Activated T-helper 1 cell treated with Interleukin-2 at 50 U/mL for 16 hours (primary cell): ENCODE data around the gene DCST1.

Experiments used
- DNase-seq: peaks from one replicate; pipeline ENCODE4 v3.0.0-alpha.2; 2020; ENCODE audit warnings: low read depth

DCST1 gene

GRCh38 chr1:155014709-155015508 is 18.7 kb upstream of the DCST1 start:
- no peak for DNase-seq

DNA sequence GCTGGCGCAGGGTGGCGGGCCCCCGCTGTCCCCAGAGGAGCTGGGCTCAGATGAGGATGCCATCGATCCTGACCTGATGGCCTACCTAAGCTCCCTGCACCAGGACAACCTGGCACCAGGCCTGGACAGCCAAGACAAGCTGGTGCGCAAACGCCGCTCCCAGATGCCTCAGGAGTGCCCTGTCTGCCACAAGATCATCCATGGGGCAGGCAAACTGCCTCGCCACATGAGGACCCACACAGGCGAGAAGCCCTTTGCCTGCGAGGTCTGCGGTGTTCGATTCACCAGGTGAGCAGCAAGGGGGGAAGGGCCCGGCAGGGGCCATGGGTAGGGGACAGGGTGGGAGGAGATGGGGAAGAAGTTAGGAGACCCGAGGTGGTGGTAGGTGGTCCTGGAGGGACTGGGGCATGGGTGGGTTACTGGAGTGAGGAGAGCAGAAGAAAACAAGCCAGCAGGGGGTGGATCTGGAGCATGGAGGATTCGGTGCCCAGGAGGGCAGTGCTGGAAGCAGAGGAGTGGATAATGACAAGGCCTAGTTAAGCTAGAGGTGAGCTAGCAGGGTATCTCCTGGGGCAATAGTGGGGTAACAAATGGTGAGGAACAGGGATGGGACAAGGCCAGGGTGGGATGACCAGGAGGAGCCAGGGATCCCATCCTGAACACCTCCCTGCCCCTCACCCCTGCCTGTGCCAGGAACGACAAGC is 17.9 kb upstream of the DCST1 start:
- no peak for DNase-seq

DNA sequence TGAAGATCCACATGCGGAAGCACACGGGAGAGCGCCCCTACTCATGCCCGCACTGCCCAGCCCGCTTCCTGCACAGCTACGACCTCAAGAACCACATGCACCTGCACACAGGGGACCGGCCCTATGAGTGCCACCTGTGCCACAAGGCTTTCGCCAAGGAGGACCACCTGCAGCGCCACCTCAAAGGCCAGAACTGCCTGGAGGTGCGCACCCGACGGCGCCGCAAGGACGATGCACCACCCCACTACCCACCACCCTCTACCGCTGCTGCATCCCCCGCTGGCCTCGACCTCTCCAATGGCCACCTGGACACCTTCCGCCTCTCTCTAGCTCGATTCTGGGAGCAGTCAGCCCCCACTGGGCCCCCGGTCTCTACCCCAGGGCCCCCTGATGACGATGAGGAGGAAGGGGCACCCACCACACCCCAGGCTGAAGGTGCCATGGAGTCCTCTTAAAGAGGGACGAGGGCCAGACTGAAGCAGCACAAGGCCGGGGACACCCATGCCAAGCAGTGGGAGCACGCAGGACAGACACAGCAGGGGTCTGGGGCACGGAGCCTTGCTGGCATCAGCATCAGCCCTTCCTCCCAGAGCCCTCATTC is 17.3 kb upstream of the DCST1 start:
- no peak for DNase-seq

DNA sequence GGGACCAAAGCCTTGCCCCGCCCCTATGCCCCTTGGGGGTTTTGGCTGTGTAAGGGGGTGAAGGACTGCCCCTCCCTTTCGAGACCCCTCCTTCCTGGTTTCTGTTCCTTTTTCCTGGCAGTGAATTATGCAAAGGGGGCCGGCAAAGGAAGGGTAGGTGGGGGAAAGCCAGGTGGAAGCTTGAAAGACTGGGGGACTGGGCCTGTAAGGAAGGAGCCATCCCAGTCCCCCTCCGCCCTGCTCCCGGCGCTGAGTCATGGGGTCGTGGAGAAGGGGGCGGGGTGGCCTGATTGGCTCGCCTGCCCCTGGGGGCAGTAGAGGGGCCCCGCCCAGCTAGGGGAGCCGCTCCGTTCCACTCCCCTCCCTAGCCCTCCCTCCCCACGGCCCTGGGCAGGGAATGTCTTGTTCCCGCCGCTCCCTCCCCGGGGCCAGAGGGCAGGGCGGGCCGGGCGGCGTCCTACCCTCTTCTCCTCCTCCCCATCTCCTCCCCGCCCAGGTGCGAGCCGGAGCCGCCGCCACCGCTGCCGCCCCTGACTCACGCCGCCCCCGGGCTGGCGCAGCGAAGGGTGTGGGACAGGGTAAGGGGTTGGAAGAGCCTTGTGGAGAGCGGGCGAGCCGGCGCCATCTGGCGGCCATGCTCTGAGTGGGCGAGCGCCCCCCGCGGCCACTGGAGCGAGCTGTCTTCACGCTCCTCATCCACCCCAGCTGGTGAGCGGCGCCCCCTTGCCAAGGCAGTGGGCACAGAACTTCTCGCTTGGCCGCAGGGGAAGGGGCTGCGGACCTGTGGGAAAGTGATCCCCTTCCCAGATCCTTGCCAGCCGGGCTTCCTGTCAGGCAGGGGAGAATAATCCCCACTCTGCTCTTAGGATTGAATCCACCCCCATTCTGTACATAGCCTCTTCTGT is 16.3 kb upstream of the DCST1 start:
- peak; percentile 86 for DNase-seq

DNA sequence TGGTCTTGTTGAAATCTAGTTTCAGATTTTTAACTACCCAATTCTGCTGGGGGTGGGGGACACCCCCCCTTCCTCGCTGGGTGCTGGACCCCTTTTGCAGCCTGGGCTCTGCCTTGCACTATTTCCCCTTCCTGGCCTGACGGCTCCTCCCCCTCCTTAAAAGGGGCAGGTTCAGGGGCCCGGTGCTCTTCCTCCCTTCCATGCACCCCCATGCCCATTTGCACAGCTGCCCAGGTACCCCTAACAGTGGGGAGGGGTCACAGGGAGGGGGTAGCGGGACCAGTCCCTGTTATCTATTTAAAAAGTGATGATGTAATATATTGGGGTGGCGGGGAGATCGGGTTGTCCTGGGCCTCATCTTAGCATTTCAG is 15.7 kb upstream of the DCST1 start:
- no peak for DNase-seq

DNA sequence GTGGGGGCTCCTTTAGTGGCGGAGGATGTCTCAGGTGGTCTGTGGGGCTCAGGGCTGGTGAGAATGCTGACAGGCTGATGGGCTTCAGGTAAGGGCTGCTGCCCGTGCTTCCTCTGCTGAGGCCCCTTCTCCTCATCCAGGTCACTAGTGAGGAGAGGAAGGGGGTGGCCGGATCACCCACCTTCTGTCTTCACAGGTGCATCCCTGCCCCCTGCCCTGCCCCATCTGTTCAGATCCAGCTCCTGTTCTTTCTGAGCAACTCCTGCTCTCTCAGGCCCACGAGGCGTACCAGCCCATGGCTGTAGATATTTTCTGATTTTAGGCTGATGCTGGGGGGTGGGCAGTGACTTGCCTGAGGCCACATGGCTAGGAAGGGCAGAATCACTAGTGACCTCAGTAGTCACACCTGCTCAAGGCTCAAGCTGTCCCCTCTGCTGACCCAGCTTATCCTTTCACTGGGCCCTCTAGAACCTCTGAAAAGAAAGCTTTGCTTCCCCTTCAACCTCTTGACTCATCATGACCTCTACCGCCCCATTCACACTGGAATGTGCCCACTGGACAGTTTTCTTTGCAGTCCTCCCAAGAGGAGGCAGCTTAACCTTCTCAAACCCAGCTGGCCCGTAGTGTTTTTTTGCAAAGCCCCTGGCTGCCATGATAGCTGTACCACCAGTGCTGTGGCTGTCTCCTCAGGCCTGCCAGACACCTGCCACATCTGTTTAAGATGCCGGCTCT is 14.8 kb upstream of the DCST1 start:
- no peak for DNase-seq

DNA sequence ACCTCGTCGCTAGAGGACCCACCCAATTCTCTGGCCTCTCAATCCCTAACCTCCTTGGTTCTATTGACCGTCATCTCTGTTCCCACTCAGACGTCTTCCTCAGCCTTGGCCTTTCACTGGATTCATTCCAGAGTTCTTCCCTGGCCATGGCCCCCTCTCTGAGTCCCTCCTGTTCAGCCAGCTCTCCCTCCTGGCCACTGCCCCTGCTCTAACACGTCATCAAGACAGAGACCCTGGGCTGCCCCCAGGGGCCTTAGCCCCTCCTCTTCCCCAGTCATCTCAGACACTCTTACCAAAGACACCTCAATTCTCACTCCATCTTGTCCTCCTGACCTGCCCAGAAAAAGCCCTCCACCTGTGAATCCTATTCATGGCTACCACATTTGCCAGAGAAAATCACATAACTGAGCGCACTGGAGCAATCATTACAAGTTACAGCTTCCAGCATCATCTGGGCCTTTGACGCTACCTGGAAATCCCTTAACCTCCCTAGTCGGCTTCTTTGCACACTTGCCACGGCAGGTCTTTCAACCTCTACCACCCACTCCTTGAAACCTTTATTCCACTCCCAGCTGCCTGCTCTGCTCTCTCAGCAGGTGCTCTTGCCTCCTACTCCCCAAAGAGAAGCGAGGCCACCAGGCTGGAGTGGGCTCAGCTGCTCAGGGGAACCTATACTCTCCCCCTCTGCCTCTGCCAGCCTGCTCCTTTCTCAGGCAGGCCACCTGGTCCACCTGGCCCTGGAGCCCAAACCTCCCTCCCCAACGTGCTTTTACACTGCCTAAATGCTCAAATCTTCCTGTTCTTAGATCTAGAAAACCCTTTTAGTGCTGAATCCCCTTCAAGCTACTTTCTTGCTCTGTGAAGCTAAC is 14.0 kb upstream of the DCST1 start:
- no peak for DNase-seq

DNA sequence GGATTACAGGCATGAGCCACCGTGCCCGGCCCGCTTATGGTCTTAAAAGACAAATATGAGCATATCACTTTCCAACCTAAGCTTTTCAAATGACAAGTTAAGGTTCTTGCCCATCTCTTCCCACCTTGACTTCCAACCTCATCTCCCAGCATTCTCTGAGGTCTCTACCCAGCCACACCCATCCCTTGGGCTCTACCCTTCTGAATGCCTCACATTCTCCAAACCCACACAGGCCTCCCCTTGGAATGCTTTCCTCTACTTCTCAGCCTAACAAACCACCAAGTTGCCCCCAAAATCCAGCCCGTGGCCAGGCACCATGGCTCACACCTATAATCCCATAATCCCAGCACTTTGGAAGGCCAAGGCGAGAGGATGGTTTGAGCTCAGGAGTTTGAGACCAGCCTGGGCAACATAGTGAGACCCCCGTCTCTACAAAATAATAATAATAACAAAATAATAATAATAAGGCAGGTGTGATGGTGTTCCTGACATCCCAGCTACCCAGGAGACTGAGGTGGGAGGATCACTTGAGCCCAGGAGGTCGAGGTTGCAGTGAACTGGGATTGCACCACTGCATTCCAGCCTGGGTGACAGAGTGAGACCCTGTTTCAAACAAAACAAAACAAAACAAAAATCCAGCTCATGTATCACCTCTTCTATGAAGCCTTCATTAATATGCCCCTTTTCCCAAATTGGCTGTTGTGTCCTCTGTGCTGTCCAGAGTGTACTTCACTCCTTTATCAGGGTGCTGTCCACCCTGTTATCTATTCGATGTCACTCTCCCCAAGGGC is 11.3 kb upstream of the DCST1 start:
- no peak for DNase-seq

DNA sequence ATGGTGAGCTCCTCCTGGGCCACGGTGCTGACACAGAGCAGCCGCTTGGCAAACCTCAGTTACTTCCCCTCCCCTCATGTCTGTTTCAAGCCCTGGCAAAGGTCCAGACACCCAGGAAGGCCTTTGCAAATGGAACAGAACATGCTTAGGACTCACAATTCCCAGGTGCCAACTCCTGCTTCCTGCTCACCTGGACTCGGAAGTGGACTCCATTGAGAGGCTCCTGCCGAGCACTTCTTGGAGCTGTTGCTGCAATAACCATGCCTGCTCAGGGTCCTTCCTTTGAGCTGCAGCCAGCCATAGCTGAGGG is 10.7 kb upstream of the DCST1 start:
- no peak for DNase-seq

GRCh38 chr1:155023627-155024026 is 10.0 kb upstream of the DCST1 start:
- no peak for DNase-seq

DNA sequence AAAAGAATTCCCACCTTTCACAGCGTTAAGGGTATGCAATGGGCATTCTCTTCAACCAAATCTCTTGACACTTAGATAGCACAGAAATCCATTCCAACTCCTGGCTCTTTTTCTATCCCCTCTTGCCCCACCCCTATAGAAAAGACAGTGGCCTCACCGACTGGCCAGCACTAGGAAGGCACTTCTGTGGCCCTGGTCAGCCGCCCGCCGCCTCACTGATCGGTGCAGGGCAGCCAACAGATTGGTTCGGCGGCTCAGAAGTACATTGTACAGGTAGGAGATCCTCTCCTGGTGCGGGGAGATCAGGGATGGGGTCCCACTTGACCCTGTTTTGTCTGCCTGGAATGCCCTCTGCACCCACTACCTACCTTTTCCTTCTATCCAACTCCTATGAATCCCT is 9.3 kb upstream of the DCST1 start:
- no peak for DNase-seq

DNA sequence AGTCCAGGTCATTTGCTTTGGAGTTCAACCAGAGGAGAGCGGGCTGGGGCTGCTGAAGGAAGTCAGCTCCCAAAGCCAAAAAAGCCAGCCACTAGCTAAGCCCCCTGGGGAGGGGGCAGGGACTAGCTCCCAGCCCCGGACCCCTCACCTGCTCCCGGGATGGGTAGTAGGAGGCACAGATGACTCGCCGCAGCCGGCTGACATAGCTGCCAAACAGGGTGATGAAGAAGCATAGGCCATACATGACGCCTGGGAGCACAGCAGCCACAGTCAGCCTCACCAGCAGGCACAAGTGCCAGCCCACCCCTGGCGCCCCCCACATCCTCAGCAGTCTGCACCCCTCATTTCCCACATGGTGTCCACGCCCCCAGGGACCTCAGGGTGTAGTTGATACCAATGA is 7.5 kb upstream of the DCST1 start:
- DNase-seq: no peak

DNA sequence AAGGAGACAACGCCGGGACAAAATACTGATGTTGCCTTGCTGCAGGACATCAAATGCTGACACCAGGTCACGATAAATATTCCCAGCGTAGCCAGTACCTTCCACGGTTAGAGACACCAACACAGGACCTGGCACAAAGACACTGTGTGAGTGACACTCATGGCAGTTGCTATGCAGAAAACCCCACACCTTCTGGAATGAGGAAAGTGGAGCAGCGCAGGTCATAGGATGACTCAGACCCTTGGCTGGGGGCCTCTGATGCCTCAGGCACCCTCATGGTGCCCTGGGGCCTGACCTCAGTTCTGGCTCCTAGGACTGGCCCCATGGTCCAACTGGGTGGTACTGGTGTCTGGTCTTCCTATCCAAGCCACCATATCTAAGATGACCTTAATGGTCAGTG is 7.0 kb upstream of the DCST1 start:
- no peak for DNase-seq

GRCh38 chr1:155029513-155030242 is 3.9 kb upstream of the DCST1 start:
- no peak for DNase-seq

DNA sequence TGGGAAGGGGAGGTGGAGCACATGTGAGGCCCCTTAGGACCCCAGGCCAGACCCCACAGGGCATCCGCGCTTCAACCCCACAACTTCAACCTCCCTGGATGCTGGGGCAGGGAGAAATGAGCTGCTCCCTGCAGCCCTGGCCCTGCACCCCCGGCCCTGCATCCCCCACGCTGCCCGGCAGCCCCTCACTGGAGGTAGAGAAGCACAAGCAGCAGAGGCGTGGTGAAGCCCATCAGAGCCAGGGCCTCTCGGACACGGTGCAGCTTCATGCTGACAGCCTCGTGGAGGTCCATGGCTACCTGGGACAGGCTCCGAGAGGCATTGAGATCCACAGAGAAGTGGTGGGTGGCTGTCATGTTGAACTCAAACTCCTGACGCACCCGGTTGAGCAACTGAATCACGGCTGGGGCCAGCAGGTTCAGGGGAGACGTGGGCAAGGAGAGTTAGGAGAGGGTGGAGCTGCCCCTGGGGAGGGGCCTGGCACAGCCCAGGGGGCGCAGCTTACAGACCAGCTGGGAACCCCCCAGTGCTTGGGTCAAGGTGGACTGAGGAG is 3.3 kb upstream of the DCST1 start:
- no peak for DNase-seq

DNA sequence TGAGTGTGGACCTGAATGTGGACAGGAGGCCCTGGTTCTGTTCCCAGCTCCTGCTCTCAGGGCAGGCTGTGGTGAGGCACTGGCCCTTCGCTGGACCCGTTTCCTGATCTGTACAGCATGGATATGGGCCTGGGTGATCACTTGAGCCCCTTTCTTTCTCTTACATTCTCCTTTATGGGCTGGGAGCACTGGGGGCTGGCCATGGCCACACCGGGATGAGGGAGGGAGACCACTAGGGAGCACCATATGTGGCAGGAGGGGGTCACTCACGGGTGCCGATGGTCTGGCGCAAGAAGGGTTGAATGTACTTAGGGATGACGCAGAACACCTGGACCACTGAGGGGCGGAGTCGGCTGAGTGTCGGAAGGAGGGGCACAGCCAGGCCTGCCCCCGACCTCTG is 2.7 kb upstream of the DCST1 start:
- DNase-seq: no peak

- no peak for DNase-seq
Observed at GRCh38 chr1:155032886-155033285, 738 bp upstream of the DCST1 start.

DNA sequence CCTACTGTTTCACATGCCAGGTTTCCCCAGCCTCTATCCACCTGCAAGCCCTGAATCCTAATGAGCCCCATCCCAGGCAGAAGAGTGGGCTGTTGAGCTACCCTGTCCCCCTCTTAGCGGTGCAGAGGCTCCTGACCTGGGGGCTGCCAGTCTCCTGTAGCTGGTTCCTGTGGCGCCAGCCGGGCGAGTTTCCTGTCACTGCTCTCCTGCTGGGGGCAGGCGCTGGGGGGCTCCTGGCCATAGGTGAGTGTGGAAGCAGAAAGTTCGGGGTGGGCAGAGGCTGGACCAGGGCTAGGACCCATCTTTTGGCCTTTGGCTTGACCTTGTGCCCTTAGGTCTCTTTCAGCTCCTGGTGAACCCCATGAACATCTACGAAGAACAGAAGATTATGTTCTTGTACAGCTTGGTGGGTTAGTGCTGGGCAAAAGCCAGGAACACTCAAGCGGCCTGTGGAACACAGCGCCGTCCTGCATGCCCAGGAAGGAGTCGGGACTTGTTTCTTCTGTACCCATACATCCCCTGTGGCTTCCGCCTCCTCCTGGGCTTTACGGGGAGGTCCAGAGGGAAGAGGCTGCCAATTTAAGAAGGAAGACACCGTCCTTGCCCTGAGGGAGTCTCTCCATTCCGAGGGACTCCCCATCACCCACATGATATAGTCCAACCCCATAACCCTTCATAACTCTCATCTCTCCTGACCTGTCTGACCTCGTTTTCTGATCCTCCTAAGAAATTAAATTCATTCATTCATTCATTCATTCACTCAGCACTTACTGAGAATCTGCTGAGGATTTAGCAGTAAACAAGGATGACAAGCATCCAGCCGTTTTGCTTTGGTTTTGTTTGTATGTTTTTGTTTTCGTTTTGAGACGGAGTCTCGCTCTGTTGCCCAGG is 939 bp downstream of the DCST1 start:
- no peak for DNase-seq
